ENCODE data around the gene DAGLA. TPM values are rescaled to one million over a fixed set of nuclear protein-coding genes. Genes with fewer than 3 reads are reported as not detected.

Gene DAGLA
- total RNA-seq, 4 donors from 2014 or later = 1.7 to 6.9 (median 2.9) TPM

DNA sequence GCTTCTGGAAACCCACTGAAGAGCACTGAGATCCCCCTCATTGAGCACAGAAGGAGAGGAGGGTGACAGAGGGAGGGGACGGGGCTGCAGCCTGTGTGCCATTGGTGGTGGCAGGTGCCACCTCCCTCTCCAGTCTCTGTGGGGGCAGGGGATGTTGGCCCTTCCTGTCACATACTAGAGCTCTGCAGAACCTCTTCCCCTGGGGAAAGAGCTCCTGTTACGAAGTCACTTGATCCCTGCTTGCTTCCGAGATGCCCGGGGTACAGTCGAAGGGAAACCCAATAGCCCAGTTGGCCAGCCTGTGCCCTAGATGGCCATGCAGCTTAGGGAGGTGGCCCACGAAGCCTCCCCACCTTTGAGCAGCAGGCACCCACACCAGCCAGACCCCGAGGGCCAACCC is 29.4 kb downstream of the DAGLA start:
- intact Hi-C loops (cut with DNase I) = no loop called here
- Histone ChIP-seq H3K27ac (no peak overlapping the region), H3K36me3 (no peaks in the 10 kb centered on the region), H3K4me3 (no peak overlapping the region), H3K4me1 (peaks cover 0 to 61% (median 17%) of the 10 kb centered on the region in 3 donors), H3K27me3 (no peaks in the 10 kb centered on the region), H3K9me3 (no peaks in the 10 kb centered on the region)
- 58 to 67% methylated on average over 1 to 3 of the region's 7 CpGs for WGBS, 2 donors
- DNase-seq = no peak
- TF ChIP-seq POLR2A (IDR thresholded peaks at IDR 0.05) = no peak
- TF ChIP-seq, protein P1, sequence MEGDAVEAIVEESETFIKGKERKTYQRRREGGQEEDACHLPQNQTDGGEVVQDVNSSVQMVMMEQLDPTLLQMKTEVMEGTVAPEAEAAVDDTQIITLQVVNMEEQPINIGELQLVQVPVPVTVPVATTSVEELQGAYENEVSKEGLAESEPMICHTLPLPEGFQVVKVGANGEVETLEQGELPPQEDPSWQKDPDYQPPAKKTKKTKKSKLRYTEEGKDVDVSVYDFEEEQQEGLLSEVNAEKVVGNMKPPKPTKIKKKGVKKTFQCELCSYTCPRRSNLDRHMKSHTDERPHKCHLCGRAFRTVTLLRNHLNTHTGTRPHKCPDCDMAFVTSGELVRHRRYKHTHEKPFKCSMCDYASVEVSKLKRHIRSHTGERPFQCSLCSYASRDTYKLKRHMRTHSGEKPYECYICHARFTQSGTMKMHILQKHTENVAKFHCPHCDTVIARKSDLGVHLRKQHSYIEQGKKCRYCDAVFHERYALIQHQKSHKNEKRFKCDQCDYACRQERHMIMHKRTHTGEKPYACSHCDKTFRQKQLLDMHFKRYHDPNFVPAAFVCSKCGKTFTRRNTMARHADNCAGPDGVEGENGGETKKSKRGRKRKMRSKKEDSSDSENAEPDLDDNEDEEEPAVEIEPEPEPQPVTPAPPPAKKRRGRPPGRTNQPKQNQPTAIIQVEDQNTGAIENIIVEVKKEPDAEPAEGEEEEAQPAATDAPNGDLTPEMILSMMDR (IDR thresholded peaks at IDR 0.05) = no peak

DNA sequence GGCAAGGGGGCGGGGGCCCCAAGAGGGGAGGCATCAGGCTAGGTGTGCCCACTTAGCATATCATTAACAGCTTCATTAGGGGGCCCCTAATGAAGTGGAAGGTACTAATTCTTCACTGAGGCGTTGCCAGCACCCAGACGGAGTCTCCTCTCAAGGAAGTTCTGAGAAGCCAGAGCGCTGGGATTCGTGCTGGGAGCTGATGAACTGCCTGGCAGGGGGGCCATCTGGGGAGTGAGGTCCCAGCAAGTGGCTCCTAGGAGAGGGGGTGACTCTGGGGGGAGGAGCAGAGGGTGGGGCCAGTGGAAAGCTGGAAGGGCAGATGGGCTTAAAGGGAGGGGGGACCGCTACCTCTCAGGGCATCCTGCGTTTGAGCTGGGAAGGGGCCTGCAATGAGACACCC is 29.8 kb downstream of the DAGLA start:
- 84% methylated on average over 5 of the region's 7 CpGs; no CpG with 5 or more reads in 1 of the 2 donors for WGBS, 2 donors
- Histone ChIP-seq H3K4me3 (no peak overlapping the region), H3K9me3 (no peaks in the 10 kb centered on the region), H3K4me1 (peaks cover 0 to 61% (median 17%) of the 10 kb centered on the region in 3 donors), H3K27me3 (no peaks in the 10 kb centered on the region), H3K36me3 (no peaks in the 10 kb centered on the region), H3K27ac (peak overlapping the region in 1 of 4 donors; percentile 17)
- DNase-seq = no peak
- intact Hi-C loops (cut with DNase I) = no loop called here
- TF ChIP-seq, protein P1 (IDR thresholded peaks at IDR 0.05) = no peak

DNA sequence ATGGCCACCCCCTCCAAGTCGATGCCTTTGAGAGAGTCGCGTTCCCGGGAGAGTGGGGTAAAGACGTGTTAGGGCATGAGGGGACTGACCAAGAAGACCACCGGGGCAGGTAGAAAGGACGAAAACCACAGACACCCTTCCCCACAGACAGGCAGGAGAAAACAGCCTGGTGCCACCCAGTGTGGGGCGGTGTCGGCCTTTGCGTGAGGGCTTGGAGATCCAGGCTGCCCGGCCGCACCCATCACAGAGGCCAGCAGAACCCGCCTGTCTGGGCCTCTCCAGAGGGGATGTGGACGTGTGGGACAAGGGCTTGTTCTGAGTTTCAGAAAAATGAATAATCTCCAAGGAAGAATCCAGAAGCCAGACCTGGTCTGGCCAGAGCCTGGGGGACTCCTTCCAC is 30.8 kb downstream of the DAGLA start:
- Histone ChIP-seq H3K9me3 (no peaks in the 10 kb centered on the region), H3K36me3 (no peaks in the 10 kb centered on the region), H3K27ac (peak overlapping the region in 2 of 4 donors; percentile 5 to 26), H3K4me1 (peaks cover 0 to 53% (median 17%) of the 10 kb centered on the region in 3 donors), H3K4me3 (no peak overlapping the region), H3K27me3 (no peaks in the 10 kb centered on the region)
- WGBS, 2 donors = 75 to 84% methylated on average over 6 to 9 of the region's 14 CpGs
- no peak for DNase-seq
- intact Hi-C loops (cut with DNase I) = no loop called here
- no peak for TF ChIP-seq POLR2A (IDR thresholded peaks at IDR 0.05)
- TF ChIP-seq, protein P1 (IDR thresholded peaks at IDR 0.05) = no peak

DNA sequence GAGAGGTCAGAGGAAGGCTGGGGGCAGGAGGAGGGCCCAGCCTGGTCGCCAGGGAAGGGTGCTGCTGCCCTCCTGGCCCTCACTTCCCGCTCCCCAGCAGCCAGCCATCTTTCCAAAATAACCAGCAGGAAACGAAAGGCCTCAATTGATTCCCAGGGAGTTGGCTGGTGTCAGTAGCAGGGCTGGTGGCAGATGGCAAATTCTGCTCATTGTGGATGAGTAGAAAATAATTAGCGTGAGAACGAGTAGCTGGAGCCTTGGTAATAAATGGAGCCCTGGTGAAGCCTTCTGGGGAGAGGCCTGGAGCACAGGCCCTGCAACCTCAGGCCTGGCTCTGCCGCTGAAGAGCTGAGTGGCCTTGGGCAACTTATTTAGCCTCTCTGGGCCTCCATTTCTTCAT is 31.3 kb downstream of the DAGLA start:
- H3K27me3 ChIP-seq = no peaks in the 10 kb centered on the region
- peak overlapping the region in 2 of 4 donors; percentile 5 to 26 for H3K27ac ChIP-seq
- H3K4me1 ChIP-seq = peaks cover 0 to 54% (median 17%) of the 10 kb centered on the region in 3 donors
- TF ChIP-seq, protein P1 (IDR thresholded peaks at IDR 0.05) = no peak
- no peak for TF ChIP-seq POLR2A (IDR thresholded peaks at IDR 0.05)
- no peak overlapping the region for H3K4me3 ChIP-seq
- H3K9me3 ChIP-seq = no peaks in the 10 kb centered on the region
- intact Hi-C loops (cut with DNase I) = no loop called here
- no peak for DNase-seq
- WGBS, 2 donors = 67 to 74% methylated on average over 6 of the region's 6 CpGs
- H3K36me3 ChIP-seq = no peaks in the 10 kb centered on the region

DNA sequence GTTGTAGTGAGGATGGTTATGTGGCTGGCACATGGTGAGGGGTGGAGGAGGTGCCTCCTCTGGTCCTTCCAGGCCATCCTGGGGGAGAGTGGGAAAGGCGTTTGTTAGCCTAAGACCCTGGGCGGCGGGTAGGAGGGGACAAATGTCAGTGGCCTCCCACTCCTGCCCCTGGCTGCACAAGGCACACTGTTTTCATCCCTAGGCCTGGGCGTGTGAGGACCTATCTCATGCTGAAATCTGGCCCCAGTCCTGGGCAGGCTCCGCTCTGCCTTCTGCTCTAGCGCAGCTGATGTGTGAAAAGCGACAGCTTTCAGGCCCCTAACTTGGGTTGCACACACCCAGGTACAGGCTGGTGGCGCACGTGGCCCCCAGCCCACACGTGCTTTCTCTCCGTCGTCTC is 32.1 kb downstream of the DAGLA start:
- Histone ChIP-seq H3K27me3 (no peaks in the 10 kb centered on the region), H3K36me3 (no peaks in the 10 kb centered on the region), H3K9me3 (no peaks in the 10 kb centered on the region), H3K4me3 (no peak overlapping the region), H3K27ac (no peak overlapping the region), H3K4me1 (peaks cover 3 to 54% (median 11%) of the 10 kb centered on the region in 3 donors)
- 20 to 41% methylated on average over 1 to 9 of the region's 12 CpGs for WGBS, 2 donors
- intact Hi-C loops (cut with DNase I) = no loop called here
- TF ChIP-seq, protein P1 (IDR thresholded peaks at IDR 0.05) = no peak
- TF ChIP-seq POLR2A (IDR thresholded peaks at IDR 0.05) = no peak
- DNase-seq = no peak
